LoVo (cell line): ENCODE measurements around the gene LAMP1.
"Not testable (repeated sequence)": the region's sequence is repeated elsewhere in the genome, so short reads cannot be mapped to it uniquely, and the experiment has no call there.

Experiments used
- DNase-seq: peaks from one replicate; pipeline ENCODE4 v3.0.0-alpha.2; 2016; ENCODE audit warnings: low spot score

The LAMP1 gene

DNA sequence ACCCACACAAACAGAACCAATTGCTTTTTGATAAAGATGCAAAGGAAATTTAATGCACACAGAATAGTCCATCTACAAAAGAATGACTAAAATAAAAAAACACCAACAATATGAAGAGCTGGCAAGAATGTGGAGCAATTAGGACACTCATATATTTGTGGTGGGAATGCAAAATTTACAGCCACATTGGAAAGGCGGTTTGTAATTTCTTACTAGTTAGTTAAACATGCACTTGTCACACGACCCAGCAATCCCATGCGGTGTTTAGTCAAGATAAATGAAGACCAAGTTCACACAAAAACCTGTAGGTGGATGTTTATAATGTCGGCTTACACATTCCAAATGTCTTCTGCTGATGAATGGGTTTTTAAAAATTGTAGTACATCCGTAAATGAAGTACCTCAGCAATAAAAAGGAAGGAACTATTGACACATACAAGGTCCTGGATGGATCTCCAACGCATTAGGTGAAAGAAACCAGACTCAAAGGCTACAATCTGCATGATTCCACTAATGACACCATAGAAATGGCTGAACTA lies 61.7 kb downstream of the LAMP1 start:
- no peak for DNase-seq

DNA sequence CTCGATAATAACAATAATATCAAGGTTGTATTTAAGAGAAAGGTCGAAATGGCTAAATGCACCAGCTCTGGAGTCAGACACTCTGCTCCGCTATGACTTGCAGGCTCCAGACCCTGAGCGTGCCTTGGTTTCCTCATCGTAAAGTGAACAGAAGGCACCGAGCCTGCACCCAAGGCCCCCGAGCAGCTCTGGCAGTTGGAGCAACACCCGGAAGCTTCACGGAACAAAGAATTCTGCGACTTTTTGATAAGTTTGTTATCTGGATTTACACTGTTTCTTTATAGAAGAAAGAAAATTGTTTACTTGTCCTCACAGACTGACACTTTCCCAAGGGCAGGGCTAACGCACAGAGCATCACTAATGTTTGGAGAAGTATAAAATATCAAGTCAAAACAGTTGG lies 62.5 kb downstream of the LAMP1 start:
- DNase-seq: no peak

DNA sequence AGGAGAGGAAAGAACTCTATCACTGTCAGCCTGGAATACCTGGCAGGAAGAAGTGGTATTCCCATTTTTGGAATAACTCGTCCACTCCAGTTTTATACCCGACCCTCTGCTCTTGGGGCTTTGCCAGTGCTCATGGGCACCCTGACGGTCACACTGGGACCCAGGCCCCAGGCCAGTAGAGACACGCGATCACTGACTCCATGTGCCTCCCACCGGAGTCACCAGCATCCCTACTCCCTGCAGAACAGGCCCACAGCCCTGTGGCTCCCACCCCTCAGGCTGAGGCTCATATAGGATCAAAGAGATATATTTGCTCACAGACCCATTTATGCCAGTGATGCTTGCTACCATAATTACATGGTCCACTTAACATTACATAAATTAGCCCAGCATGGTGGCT lies 63.4 kb downstream of the LAMP1 start:
- no peak for DNase-seq

DNA sequence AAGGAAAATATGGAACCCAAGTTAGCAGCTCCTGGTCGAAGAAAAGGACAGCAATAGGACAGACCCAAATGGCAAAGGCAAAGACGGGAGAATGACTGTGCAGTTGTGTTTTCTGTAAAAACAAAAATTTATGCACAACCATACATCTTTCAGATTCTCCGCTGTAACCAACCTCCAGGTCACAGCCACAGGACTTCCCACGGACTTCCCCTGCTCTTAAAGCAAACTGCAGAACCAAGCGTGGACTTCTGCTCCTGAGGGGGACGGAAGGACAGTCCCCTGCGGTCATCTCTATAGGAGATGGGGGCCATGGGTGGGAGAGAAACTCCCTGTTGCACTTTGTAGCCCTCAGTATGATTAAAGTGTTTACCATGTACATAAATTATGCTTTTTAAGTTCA lies 64.4 kb downstream of the LAMP1 start:
- DNase-seq: no peak

DNA sequence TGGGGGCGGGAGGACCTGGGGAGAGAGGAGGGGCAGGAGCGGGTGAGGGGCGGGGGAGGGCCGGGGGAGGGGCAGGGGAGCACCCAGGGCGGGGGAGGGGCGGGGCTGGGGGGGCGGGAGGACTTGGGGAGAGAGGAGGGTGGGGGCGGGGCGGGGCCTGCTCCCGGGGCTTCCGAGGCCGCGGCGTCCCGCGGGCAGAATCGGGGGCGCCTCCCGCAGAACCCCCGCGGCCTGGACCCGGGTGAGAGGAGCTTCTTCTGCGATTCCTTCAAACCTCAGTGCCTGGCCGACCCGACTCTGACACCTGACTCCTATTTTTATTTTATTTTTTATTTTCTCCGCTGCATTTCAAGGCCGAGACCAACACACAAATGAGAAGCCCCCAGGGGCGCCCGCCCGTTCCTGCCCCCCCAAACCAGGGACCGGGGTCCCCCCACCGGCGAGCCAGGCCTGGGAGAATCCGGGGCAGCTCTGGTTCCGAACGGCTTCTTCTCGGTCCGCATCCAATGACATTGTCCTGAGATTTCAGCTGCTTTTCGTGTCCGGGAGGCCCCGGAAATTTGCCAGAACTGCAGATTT lies 67.4 kb downstream of the LAMP1 start:
- peak; percentile 15 for DNase-seq

DNA sequence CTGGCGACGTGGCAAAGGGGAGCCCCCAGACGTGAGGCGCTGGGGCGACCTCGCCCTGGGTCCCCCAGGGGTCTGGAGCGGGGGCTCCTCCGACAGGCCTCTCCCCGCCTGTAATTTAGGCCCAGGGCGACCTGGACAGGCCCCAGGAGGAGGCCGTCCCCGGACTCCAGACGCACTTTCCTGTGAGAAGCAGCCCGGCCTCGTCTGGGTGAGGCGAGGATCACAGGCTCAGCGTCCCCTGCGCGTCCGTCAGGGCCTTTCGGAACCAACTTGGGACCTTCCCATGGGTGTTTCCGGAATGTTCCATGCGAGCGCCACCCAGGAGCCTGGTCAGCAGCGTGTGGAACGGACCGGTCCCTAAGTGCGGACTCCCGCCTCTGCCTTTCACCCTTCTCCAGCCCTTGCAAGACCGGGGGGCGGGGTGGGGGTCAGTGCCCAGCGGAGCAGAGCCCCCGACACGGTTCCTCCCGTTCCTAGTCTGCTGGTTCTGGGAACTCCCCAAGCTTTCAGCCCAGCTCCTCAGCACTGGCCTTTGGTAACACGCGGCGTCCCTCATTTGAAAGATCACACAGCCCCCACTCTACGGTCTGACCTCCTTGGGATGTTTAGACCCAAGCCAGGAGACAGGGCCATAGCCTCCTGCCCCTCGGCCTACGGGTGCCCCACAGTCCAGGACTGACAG lies 68.0 kb downstream of the LAMP1 start:
- DNase-seq: no peak

DNA sequence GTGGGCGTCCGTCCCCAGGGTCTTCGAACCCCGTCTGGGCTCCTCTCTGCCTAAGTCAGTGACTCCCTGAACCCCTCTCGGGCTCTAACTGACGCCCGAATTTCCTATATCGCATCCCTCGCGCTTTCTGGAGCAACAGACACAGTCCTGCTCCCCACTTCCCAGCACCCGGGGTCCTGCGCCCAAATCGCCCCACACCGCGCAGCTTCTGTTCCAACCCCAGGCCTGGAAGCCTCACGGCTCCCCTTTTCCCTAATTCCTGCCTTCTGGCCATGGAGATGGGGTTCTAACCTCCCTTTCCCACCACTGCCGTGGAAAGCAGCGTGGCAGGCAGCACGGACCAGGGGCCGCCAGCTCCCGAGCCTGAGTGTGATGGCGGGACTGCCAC lies 68.5 kb downstream of the LAMP1 start:
- DNase-seq: no peak

DNA sequence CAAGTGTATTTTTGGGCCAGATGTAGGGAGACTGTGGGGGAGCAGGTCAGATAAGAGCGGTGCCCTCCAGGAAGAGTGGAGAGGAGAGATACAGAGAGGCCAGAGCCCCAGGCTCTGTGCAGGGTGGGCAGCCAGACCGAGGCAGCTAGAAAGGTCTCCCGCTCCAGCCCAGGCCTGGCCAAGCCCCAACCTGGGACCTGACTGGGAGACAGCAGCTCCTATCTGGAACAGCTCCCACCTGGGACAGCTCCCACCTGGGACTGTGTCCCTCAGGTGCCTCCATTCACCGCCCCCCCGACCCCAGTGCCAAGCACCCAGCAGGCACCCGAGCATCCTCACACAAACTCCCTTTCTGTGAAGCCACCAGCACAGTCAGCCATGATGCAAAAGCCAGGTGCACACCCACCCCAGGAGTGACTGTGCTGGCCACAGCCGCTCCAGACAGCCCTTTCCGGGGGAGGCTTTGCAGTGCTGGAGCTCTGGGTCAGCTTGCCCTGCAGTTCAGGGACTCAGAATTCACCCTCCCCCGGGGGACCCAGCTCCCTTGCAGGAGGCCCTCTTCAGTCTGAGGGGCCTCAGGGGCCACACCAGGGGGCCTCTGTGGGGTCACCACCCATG lies 69.0 kb downstream of the LAMP1 start:
- no peak for DNase-seq

DNA sequence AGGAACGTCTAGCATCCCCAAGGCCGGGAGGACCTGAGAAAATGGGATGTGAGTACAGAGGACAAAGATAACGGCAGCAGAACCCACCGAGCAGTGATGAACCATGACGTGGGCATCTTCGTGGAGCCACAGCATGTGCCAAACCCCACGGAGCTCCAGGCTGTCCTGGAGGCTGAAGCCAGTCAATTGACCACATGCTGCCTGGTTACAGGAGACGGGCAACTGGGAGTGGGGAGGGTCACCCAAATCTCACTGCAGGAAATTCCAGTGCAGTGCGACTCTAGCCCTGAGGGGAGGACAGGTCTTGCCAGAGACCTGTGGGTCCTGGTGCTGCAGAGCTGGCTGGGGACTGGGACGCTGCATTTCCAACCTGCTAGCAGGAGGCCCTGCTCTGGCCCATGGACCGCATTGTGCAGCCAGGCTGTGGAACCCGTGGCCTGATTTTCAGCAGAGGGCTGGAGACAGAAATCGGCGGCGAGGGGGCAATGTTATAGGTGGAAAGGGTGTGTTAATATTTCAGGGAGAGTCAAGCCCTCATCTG lies 70.1 kb downstream of the LAMP1 start:
- DNase-seq: no peak

DNA sequence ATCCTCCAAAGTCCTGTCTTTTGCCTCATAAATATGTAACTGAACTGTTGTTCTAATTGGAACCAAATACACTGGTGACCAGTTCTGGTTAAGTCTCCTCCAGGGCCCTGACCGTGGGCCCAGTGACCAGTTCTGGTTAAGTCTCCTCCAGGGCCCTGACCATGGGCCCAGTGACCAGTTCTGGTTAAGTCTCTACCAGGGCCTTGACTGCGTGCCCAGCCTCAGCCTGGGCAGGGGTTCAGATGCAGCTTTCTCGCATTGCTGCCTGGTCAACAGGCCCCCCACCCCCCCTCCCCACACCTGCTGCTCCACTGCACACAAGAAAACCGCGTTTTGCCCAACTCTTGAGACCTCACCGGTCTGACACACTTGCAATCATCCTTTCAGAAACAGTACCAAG lies 70.7 kb downstream of the LAMP1 start:
- DNase-seq: no peak

DNA sequence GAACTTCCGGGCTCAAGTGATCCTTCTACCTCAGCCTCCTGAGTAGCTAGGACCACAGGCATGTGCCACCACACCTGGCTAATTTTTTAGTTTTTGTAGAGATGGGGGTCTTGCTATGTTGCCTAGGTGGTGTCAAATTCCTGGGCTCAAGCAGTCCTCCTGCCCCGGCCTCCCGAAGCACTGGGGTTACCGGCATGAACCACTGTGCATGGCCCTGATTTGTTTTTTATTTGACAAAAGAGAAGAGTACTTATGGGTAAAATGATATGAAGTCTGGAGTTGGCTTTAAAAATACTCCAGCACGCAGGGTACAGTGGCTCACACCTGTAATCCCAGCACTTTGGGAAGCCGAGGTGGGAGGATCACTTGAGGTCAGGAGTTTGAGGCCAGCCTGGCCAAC lies 71.3 kb downstream of the LAMP1 start:
- DNase-seq: not testable (repeated sequence)

DNA sequence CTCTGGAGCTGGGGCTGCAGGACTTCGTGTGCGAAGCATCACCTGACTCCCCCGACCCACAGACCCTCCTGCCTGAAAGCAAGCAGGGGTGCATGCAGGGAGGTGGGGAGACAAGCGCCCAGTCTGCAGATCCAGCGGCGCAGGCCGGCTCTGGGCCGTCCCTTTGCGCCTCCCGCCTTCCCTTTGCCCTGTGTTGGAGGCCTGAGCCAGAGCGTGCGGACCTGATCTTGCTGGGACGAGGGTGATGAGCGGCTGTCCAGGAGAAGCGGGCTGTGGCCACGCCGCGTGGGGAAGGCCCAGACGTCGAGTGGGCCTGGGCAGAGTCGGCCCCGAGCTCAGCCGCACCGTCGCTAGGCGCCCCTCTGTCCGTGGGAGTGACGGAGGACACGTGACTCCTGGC lies 72.2 kb downstream of the LAMP1 start:
- no peak for DNase-seq

DNA sequence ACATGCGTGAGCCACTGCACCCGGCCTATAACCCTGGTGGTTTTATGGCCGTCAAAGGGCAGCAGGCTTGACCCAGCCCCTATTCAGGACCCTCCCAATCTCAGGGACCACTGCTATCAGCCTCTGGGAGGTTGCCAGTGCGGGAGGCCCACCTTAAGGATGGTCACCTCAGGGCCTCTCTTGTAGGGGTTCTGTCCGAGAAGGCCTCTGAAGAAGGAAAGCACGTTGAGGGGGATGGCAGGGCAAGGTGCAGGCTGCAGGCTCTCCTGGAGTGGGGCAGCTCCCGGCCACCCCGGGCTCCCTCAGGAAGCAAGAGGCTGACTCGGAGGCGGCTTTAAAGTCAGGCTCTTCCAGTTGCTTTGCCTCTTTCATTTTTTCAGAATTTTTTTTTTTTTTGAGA lies 72.8 kb downstream of the LAMP1 start:
- DNase-seq: no peak

DNA sequence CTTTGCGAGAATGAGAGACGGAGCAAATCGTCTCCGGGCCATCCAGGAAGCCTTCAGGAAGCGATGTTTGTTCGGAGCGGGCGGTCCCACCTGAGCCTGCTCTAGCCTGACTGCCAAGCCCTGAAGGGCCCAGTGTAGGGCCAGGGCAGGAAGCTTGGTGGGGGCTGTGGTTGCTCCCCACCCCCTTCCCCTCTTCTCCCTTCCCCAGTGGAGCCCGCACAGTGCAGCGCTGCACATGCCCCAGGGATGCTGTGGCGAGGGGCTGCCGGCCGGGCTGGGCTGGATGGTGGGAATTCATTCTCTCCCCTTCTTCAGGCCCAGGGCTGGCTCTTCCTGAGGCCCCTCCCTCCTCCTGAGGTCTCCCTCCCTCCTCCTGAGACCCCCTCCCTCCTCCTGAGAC lies 74.0 kb downstream of the LAMP1 start:
- no peak for DNase-seq

DNA sequence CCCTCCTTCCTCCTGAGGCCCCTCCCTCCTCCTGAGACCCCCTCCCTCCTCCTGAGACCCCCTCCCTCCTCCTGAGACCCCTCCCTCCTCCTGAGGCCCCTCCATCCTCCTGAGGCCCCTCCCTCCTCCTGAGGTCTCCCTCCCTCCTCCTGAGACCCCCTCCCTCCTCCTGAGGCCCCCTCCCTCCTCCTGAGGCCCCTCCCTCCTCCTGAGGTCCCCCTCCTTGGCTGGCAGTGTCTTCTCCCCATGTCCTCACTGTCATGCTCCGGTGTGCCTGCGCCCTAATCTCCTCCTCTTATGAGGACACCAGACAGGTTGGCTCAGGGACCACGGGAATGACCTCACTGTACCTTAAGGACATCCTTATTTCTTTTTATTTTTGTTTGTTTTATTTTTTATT lies 74.7 kb downstream of the LAMP1 start:
- DNase-seq: not testable (repeated sequence)
